ENCODE measurements around the gene RAI1. TPM values are rescaled to one million over a fixed set of nuclear protein-coding genes. Genes with fewer than 3 reads are reported as not detected.

The RAI1 gene
- total and polyA plus RNA-seq, 2 of the 13 experiments (the other 11 are each of a cell fraction or from before 2014, with no cell fraction given): 3.4 to 5.2 TPM

DNA sequence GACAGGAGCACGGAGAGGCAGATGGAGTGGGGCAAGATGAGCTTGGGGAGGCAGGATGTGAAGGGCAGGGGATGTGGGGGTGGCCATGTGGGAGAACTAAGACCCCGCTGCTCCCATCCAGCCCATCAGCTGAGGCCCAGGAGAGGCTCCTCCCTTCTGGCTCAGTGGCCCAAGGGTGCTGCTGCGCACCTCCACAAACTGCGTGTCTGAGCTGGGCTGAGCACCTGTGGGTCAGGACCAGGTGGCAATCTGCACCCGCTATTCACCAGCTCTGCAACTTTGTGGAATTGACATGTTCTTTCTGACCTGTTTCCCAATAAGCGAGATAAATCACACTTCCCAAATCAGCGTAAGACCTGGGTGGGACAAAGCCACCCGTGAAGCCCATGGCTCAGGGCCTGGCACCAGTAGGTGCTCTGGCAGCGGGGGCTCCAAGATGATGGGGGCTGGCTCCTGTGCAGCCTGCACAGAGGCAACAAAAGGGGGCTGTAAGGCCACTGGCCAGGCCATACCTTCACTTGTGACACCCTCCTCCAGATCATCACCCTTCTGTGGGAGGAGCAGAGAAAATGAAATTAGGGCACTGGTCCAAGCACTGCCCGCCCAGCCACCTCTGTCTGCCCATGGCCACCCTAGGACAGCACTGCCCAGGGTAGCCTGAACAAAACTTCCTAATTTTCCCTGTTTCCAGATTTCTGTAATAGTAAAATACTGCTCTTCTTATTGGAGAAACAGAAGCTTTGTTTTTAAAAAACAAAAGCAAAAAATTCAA, 167.2 kb downstream of the RAI1 start (continued):
- TF ChIP-seq, protein P1, sequence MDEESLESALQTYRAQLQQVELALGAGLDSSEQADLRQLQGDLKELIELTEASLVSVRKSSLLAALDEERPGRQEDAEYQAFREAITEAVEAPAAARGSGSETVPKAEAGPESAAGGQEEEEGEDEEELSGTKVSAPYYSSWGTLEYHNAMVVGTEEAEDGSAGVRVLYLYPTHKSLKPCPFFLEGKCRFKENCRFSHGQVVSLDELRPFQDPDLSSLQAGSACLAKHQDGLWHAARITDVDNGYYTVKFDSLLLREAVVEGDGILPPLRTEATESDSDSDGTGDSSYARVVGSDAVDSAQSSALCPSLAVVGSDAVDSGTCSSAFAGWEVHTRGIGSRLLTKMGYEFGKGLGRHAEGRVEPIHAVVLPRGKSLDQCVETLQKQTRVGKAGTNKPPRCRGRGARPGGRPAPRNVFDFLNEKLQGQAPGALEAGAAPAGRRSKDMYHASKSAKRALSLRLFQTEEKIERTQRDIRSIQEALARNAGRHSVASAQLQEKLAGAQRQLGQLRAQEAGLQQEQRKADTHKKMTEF (CRISPR knock-in tag; IDR thresholded peaks at IDR 0.05): no peak
- TF ChIP-seq, protein P2, sequence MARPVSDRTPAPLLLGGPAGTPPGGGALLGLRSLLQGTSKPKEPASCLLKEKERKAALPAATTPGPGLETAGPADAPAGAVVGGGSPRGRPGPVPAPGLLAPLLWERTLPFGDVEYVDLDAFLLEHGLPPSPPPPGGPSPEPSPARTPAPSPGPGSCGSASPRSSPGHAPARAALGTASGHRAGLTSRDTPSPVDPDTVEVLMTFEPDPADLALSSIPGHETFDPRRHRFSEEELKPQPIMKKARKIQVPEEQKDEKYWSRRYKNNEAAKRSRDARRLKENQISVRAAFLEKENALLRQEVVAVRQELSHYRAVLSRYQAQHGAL (CRISPR knock-in tag; IDR thresholded peaks at IDR 0.05; ENCODE audit: not compliant biosample characterization): no peak
- no peak for TF ChIP-seq ARNTL (CRISPR knock-in tag; IDR thresholded peaks at IDR 0.05)
- no peak for TF ChIP-seq NRL (CRISPR knock-in tag; IDR thresholded peaks at IDR 0.05; ENCODE audit: borderline replicate concordance)
- TF ChIP-seq, protein P3, sequence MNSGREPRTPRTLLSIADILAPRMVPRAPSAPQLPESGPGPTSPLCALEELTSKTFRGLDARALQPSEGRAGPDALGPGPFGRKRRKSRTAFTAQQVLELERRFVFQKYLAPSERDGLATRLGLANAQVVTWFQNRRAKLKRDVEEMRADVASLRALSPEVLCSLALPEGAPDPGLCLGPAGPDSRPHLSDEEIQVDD (CRISPR knock-in tag; IDR thresholded peaks at IDR 0.05; ENCODE audit: borderline replicate concordance): no peak
- no peak for TF ChIP-seq NFRKB (IDR thresholded peaks at IDR 0.05)
- TF ChIP-seq, protein P4, sequence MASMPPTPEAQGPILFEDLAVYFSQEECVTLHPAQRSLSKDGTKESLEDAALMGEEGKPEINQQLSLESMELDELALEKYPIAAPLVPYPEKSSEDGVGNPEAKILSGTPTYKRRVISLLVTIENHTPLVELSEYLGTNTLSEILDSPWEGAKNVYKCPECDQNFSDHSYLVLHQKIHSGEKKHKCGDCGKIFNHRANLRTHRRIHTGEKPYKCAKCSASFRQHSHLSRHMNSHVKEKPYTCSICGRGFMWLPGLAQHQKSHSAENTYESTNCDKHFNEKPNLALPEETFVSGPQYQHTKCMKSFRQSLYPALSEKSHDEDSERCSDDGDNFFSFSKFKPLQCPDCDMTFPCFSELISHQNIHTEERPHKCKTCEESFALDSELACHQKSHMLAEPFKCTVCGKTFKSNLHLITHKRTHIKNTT (CRISPR knock-in tag; IDR thresholded peaks at IDR 0.05): no peak
- no peak for TF ChIP-seq ZNF619 (CRISPR knock-in tag; IDR thresholded peaks at IDR 0.05)

Data from HepG2 (cell line).